ENCODE data around the gene TTLL13.
A peak's percentile ranks its signal among the peaks of the same experiment; 100 is the strongest.

Gene TTLL13

GRCh38 chr15:90249203-90249863 is at the start of gene TTLL13:
TSS of gene TTLL13 (plus strand) at chr15:90249556. CDS start at chr15:90250631, 1,075 bp downstream.
- peak; percentile 98 for DNase-seq (ENCODE audit: low spot score)

- DNase-seq (ENCODE audit: low spot score): no peak
Measured at GRCh38 chr15:90200534-90201129, 48.7 kb upstream of the TTLL13 start.

- peak; percentile 89 for DNase-seq (ENCODE audit: low spot score)
Measured at GRCh38 chr15:90201130-90201943, 48.0 kb upstream of the TTLL13 start, which contains the start of gene SEMA4B. TSS of gene SEMA4B (plus strand) at chr15:90201330. CDS start at chr15:90201579, 249 bp downstream.

GRCh38 chr15:90201944-90202375 is 47.4 kb upstream of the TTLL13 start:
- no peak for DNase-seq (ENCODE audit: low spot score)

- no peak for DNase-seq (ENCODE audit: low spot score)
Measured at GRCh38 chr15:90202929-90203328, 46.4 kb upstream of the TTLL13 start.

- no peak for DNase-seq (ENCODE audit: low spot score)
Measured at GRCh38 chr15:90203473-90203872, 45.9 kb upstream of the TTLL13 start.

GRCh38 chr15:90203922-90204321 is 45.4 kb upstream of the TTLL13 start:
- no peak for DNase-seq (ENCODE audit: low spot score)

GRCh38 chr15:90205050-90205848 is 44.1 kb upstream of the TTLL13 start:
- DNase-seq (ENCODE audit: low spot score): no peak

- no peak for DNase-seq (ENCODE audit: low spot score)
Measured at GRCh38 chr15:90205886-90206285, 43.5 kb upstream of the TTLL13 start.

- no peak for DNase-seq (ENCODE audit: low spot score)
Measured at GRCh38 chr15:90207252-90207651, 42.1 kb upstream of the TTLL13 start.

GRCh38 chr15:90208356-90208755 is 41.0 kb upstream of the TTLL13 start:
- no peak for DNase-seq (ENCODE audit: low spot score)

- no peak for DNase-seq (ENCODE audit: low spot score)
Measured at GRCh38 chr15:90209591-90209990, 39.8 kb upstream of the TTLL13 start.

- DNase-seq (ENCODE audit: low spot score): no peak
Measured at GRCh38 chr15:90210593-90210992, 38.8 kb upstream of the TTLL13 start.

- DNase-seq (ENCODE audit: low spot score): no peak
Measured at GRCh38 chr15:90211009-90211408, 38.3 kb upstream of the TTLL13 start.

- DNase-seq (ENCODE audit: low spot score): no peak
Measured at GRCh38 chr15:90211440-90212143, 37.8 kb upstream of the TTLL13 start.

GRCh38 chr15:90212221-90213098 is 36.9 kb upstream of the TTLL13 start:
- no peak for DNase-seq (ENCODE audit: low spot score)

- DNase-seq (ENCODE audit: low spot score): no peak
Measured at GRCh38 chr15:90213122-90213817, 36.1 kb upstream of the TTLL13 start.

GRCh38 chr15:90213818-90214204 is 35.5 kb upstream of the TTLL13 start:
- DNase-seq (ENCODE audit: low spot score): no peak

- DNase-seq (ENCODE audit: low spot score): no peak
Measured at GRCh38 chr15:90214553-90215196, 34.7 kb upstream of the TTLL13 start.
